Keratinocyte (primary cell): Measurements from ENCODE around the gene ZNF202. TPM values are rescaled to one million over a fixed set of nuclear protein-coding genes. Genes with fewer than 3 reads are reported as not detected.

Source experiments
- DNase-seq: peaks from one replicate; pipeline ENCODE4 v3.0.0-alpha.2; 2011; ENCODE audit warnings: low read depth, missing footprints, low spot score
- FAIRE-seq: peaks from 2 replicates; lab custom pipeline; 2011; peaks lifted over from hg19 to GRCh38; lab: Jason Lieb, UNC
- H2AFZ ChIP-seq: 2 replicates; pipeline ENCODE4 v1.6.0; 2012; ENCODE audit warnings: low read length, control low read depth, inconsistent platforms; ENCODE audit not compliant: control insufficient read depth
- H3K27ac ChIP-seq: 2 replicates; pipeline ENCODE4 v1.5.1; 2011; ENCODE audit warnings: low read length; ENCODE audit not compliant: control insufficient read depth, insufficient read depth
- H3K27me3 ChIP-seq: 3 replicates; pipeline ENCODE4 v1.6.0; 2011; ENCODE audit warnings: low read length; ENCODE audit not compliant: control insufficient read depth, insufficient read depth; ENCODE audit errors: extremely low read depth
- H3K36me3 ChIP-seq, 2 experiments: 2 replicates in 1 of 2; 3 replicates in 1 of 2; pipeline ENCODE4 v1.5.1; 2011; ENCODE audit warnings: low read length in 2 of 2, mild to moderate bottlenecking in 1 of 2; ENCODE audit not compliant: control insufficient read depth in 2 of 2, insufficient read depth in 2 of 2; ENCODE audit errors: extremely low read depth in 1 of 2
- H3K4me1 ChIP-seq: 3 replicates; pipeline ENCODE4 v1.5.1; 2011; ENCODE audit warnings: low read length; ENCODE audit not compliant: control insufficient read depth, insufficient read depth; ENCODE audit errors: extremely low read depth
- H3K4me2 ChIP-seq: 3 replicates; pipeline ENCODE4 v1.6.0; 2011; ENCODE audit warnings: low read depth, low read length; ENCODE audit not compliant: control insufficient read depth, insufficient read depth; ENCODE audit errors: extremely low read depth
- H3K4me3 ChIP-seq, 3 experiments: fragments of 200-600 bp in 1 of 3; sonication (generic) in 1 of 3; 2 replicates in 2 of 3; 3 replicates in 1 of 3; pipeline ENCODE4 v1.5.1; 2011 to 2016; ENCODE audit warnings: low read length in 3 of 3, mild to moderate bottlenecking in 3 of 3, control low read depth in 2 of 3, inconsistent platforms in 1 of 3, low read depth in 1 of 3, mixed read lengths in 1 of 3, mixed run types in 1 of 3, moderate library complexity in 1 of 3; ENCODE audit not compliant: control insufficient read depth in 2 of 3, insufficient read depth in 2 of 3; ENCODE audit errors: extremely low read depth in 1 of 3
- H3K79me2 ChIP-seq: 2 replicates; pipeline ENCODE4 v1.6.0; 2012; ENCODE audit warnings: low read length; ENCODE audit not compliant: control insufficient read depth, insufficient read depth
- H3K9ac ChIP-seq: 3 replicates; pipeline ENCODE4 v1.6.0; 2011; ENCODE audit warnings: low read length; ENCODE audit not compliant: control insufficient read depth, insufficient read depth; ENCODE audit errors: extremely low read depth
- H3K9me1 ChIP-seq: 3 replicates; pipeline ENCODE4 v1.6.0; 2011; ENCODE audit warnings: low read length; ENCODE audit not compliant: control insufficient read depth, insufficient read depth; ENCODE audit errors: extremely low read depth
- H3K9me3 ChIP-seq: 2 replicates; pipeline ENCODE4 v1.5.1; 2012; ENCODE audit warnings: low read depth, low read length; ENCODE audit not compliant: control insufficient read depth
- H4K20me1 ChIP-seq: 3 replicates; pipeline ENCODE4 v1.6.0; 2011; ENCODE audit warnings: low read length; ENCODE audit not compliant: control insufficient read depth, insufficient read depth; ENCODE audit errors: extremely low read depth
- CTCF ChIP-seq, 3 experiments: IDR thresholded peaks in 1 of 3; conservative IDR thresholded peaks in 1 of 3; optimal IDR thresholded peaks in 1 of 3; 2 replicates in 2 of 3; 3 replicates in 1 of 3; pipeline versions ENCODE3 to v1.5.1; 2011; ENCODE audit warnings: low read length in 3 of 3, mild to moderate bottlenecking in 3 of 3, moderate library complexity in 2 of 3, control low read depth in 1 of 3, inconsistent platforms in 1 of 3; ENCODE audit not compliant: insufficient read depth in 2 of 3; ENCODE audit errors: extremely low read depth in 1 of 3
- EZH2 ChIP-seq: IDR thresholded peaks from one replicate; pipeline ENCODE4 v1.6.1; 2012; ENCODE audit warnings: inconsistent platforms, mild to moderate bottlenecking, low read length, moderate library complexity
- dilution Hi-C: fragments of 300-500 bp; cut with MboI; formaldehyde crosslinking; loops from one replicate; pipeline ENCODE4 v1.7.0; 2020; ENCODE audit warnings: low sequenced_read_pairs; ENCODE audit not compliant: extremely low pct_ligation_motif_present
- polyA plus RNA-seq, 5 experiments: library from polyadenylated mRNA; depleted of rRNA in 3 of 5; stranded (reverse) in 3 of 5; stranded (forward) in 1 of 5; unstranded in 1 of 5; fragments of >200 nt; gene quantifications; 1 replicate in 1 of 5; 2 replicates in 3 of 5; 3 replicates in 1 of 5; pipeline versions ENCODE4 v1.2.1 to v1.2.3, GENCODE V29; 2011 to 2012; ENCODE audit warnings: missing spikeins in 2 of 5, low read depth in 1 of 5, low replicate concordance in 1 of 5

ZNF202 gene
- polyA plus RNA-seq, 1 donor (not counting 4 experiments of a cell fraction or from before 2014, with no cell fraction given): 11.4 TPM

GRCh38 chr11:123719452-123719851 lies 22.0 kb downstream of the ZNF202 start:
- TF ChIP-seq EZH2 (no peak), CTCF (optimal IDR thresholded peaks at IDR 0.05 in 1 of 3, IDR thresholded peaks at IDR 0.05 in 1 of 3, conservative IDR thresholded peaks at IDR 0.05 in 1 of 3; ENCODE audit: extremely low read depth in 1 of 3, insufficient read depth in 2 of 3, low read length in 3 of 3) (no peak)
- no peak for DNase-seq
- Histone ChIP-seq H3K4me3 (no peak overlapping the region), H2AFZ (no peak overlapping the region), H3K9me3 (no peaks in the 10 kb centered on the region), H3K27me3 (no peaks in the 10 kb centered on the region), H3K36me3 (peaks cover 0 to 2% of the 10 kb centered on the region in 2 experiments), H3K4me2 (no peak overlapping the region), H3K27ac (no peak overlapping the region), H3K9me1 (no peaks in the 10 kb centered on the region), H4K20me1 (no peaks in the 10 kb centered on the region), H3K79me2 (no peaks in the 10 kb centered on the region), H3K9ac (no peak overlapping the region), H3K4me1 (no peaks in the 10 kb centered on the region)
- dilution Hi-C loops: no loop called here
- FAIRE-seq: no peak

DNA sequence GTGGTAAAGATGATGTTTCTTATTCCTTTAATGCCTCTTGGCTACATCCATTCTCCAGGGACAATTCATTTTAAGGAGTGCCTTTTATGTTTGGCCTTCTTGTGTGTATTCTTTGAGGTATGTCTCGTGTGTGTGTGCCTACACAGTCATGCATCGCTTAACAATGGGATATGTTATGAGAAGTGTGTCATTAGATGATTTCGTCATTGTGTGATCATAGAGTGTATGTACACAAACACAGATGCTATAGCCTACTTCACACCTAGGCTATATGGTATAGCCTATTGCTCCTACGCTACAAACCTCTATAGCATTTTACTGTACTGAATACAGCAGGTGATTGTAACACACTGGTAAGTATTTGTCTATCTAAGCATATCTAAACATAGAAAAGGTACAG lies 23.0 kb downstream of the ZNF202 start:
- Histone ChIP-seq H3K4me2 (no peak overlapping the region), H3K27ac (no peak overlapping the region), H3K9me1 (no peaks in the 10 kb centered on the region), H4K20me1 (no peaks in the 10 kb centered on the region), H3K9ac (no peak overlapping the region), H3K9me3 (no peaks in the 10 kb centered on the region), H3K79me2 (no peaks in the 10 kb centered on the region), H3K27me3 (no peaks in the 10 kb centered on the region), H3K36me3 (no peaks in the 10 kb centered on the region), H3K4me3 (no peak overlapping the region), H3K4me1 (no peaks in the 10 kb centered on the region), H2AFZ (no peak overlapping the region)
- TF ChIP-seq EZH2 (no peak), CTCF (optimal IDR thresholded peaks at IDR 0.05 in 1 of 3, IDR thresholded peaks at IDR 0.05 in 1 of 3, conservative IDR thresholded peaks at IDR 0.05 in 1 of 3; ENCODE audit: extremely low read depth in 1 of 3, insufficient read depth in 2 of 3, low read length in 3 of 3) (no peak)
- FAIRE-seq (no peak), DNase-seq (no peak)
- dilution Hi-C loops: no loop called here
